ENCODE data around the gene LDB3. TPM values are rescaled to one million over a fixed set of nuclear protein-coding genes. Genes with fewer than 3 reads are reported as not detected.
A peak's percentile ranks its signal among the peaks of the same experiment; 100 is the strongest.

The LDB3 gene
- total and polyA plus RNA-seq, 3 donors from 2014 or later = 2.7 to 20.3 (median 3.6) TPM

DNA sequence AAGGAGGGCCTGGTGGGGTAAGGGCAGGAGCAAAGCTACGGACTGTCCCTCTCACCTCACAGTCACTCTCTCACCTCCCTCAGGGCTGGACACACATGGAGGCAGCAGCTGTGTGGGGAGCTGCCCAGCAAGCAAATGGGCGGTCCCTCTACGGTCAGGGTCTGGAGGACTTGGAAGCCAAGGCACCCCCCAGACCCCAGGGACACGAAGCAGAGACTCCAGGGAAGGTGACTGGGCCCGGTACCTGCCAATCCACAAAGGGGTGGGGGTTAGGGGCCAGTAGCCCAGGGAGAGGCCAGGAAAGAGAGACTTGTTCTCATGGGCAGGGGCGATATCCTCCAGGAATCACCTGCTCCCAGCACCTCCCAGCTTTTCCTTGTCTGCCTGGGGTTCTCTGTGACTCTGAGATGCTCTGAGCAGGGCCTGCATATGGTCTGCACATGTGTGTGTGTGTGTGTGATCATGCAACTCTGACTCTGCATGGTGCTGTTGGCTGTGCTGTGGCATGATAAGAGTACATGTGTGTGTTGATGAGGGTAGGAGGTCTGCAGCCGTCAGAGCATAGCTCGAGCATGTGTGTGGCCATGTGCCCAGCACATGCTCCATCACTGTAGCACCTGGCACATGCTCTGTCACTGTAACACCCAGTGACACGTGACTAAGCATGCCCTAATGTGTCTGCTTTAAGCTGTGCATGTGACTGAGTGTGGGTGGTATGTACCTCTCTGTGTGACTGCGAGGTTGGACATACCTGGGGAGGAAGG lies 4.6 kb upstream of the LDB3 start:
- no peak overlapping the region for H3K27ac ChIP-seq
- WGBS, 2 donors = 86 to 87% methylated on average over 9 to 10 of the region's 10 CpGs
- no peak overlapping the region for H3K4me3 ChIP-seq
- H3K27me3 ChIP-seq = no peaks in the 10 kb centered on the region
- H3K36me3 ChIP-seq (ENCODE audit: low read depth, missing control alignments) = no peaks in the 10 kb centered on the region
- no peak for TF ChIP-seq POLR2A (IDR thresholded peaks at IDR 0.05)
- TF ChIP-seq, protein P1, sequence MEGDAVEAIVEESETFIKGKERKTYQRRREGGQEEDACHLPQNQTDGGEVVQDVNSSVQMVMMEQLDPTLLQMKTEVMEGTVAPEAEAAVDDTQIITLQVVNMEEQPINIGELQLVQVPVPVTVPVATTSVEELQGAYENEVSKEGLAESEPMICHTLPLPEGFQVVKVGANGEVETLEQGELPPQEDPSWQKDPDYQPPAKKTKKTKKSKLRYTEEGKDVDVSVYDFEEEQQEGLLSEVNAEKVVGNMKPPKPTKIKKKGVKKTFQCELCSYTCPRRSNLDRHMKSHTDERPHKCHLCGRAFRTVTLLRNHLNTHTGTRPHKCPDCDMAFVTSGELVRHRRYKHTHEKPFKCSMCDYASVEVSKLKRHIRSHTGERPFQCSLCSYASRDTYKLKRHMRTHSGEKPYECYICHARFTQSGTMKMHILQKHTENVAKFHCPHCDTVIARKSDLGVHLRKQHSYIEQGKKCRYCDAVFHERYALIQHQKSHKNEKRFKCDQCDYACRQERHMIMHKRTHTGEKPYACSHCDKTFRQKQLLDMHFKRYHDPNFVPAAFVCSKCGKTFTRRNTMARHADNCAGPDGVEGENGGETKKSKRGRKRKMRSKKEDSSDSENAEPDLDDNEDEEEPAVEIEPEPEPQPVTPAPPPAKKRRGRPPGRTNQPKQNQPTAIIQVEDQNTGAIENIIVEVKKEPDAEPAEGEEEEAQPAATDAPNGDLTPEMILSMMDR (IDR thresholded peaks at IDR 0.05) = no peak
- peaks cover 35% of the 10 kb centered on the region for H3K4me1 ChIP-seq
- no peak for DNase-seq
- intact Hi-C loops (cut with DNase I; ENCODE audit: low total_unique reads) = no loop called here
- no peaks in the 10 kb centered on the region for H3K9me3 ChIP-seq

DNA sequence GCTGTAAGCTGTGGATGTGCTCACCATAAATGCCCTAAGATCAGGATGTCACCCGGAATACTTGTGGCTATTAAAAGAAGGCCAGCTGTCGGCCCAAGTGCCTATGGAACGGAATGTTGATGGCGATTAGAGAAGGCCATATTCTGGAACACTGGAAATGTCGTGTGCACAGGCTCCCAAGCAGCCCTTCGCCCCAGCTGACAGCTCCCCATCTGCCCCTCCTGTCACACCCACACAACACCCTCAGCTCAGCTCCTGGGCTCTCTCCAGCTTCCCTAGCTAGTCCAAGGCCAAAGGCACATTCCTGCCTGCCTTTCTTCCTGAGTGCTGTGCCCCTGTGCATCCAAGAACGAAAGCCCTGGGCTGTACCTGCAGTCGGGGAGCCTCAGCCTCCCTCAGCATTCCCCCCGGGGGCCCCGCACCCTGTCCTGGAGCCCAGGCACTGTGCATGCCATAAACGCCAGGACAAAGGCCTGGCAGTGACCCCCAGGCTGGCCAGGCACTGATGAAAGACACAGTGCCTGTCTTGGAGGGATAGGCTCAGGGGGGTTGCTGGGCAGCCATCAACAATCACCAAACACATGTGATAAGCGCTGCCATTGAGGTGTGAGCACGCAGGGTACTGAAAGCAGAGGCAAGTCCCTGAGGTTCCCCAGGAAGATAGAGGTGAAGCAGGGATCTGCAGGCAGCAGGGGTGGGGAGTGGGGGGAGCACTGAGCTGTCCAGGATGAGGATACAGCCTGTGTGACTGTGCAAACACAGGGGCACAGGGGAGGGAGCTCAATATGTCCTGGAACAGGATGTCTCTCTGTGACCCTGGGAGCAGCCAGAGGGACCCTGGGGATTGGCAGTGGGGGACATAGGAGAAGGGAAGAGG lies 3.7 kb upstream of the LDB3 start:
- Histone ChIP-seq H3K27ac (no peak overlapping the region), H3K36me3 (ENCODE audit: low read depth, missing control alignments) (no peaks in the 10 kb centered on the region), H3K27me3 (no peaks in the 10 kb centered on the region), H3K4me3 (no peak overlapping the region), H3K9me3 (no peaks in the 10 kb centered on the region), H3K4me1 (peaks cover 43% of the 10 kb centered on the region)
- DNase-seq = peak; percentile 44
- WGBS, 2 donors = 44 to 53% methylated on average over 8 to 13 of the region's 13 CpGs
- intact Hi-C loops (cut with DNase I; ENCODE audit: low total_unique reads) = no loop called here
- TF ChIP-seq, protein P1 (IDR thresholded peaks at IDR 0.05) = no peak

DNA sequence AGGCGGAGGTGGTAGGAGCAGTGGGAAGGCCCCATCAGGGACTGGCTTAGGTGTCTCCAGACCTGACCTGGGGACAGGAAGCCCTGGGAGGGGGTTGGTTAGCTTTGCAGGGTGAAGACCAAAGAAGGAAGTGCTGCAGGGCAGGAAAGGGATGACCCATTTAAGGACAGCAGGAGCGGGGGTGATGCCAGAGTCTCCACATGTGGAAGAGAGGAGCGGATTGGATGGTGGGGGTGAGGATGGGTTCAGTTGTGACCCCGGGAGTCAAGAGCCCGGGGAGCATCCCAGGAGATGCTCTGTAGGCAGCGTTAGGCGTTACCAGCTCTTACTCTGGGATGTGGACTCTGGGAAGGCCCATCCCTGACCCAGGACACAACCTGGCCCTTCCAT lies 3.1 kb upstream of the LDB3 start:
- 68 to 76% methylated on average over 7 of the region's 7 CpGs for WGBS, 2 donors
- intact Hi-C loops (cut with DNase I; ENCODE audit: low total_unique reads) = no loop called here
- no peak for DNase-seq
- Histone ChIP-seq H3K4me3 (no peak overlapping the region), H3K9me3 (no peaks in the 10 kb centered on the region), H3K36me3 (ENCODE audit: low read depth, missing control alignments) (no peaks in the 10 kb centered on the region), H3K27ac (no peak overlapping the region), H3K4me1 (peaks cover 49% of the 10 kb centered on the region), H3K27me3 (no peaks in the 10 kb centered on the region)
- TF ChIP-seq, protein P1 (IDR thresholded peaks at IDR 0.05) = no peak
- TF ChIP-seq POLR2A (IDR thresholded peaks at IDR 0.05) = no peak

DNA sequence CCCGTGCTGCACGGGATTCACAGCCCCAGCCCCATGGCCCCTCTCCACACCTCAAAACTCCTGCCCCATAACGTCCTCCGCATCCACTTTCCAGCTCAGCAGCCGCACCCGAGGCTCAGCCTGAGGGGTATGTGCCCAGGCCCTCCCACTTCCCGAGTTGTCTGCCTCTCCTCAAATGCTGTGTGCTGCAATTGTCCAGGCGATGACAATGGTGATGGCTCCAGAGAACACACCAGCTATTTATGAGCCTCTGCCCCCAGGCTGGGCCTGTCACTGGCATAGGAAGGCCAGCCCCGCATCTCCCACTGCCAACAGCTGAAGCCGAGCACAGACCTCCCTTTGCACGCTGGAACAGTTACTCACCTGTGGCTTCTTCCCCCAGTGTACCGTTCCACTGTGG lies 2.4 kb upstream of the LDB3 start:
- H3K4me1 ChIP-seq = peaks cover 52% of the 10 kb centered on the region
- no peak overlapping the region for H3K4me3 ChIP-seq
- H3K27me3 ChIP-seq = no peaks in the 10 kb centered on the region
- intact Hi-C loops (cut with DNase I; ENCODE audit: low total_unique reads) = no loop called here
- WGBS, 2 donors = 72 to 81% methylated on average over 9 to 12 of the region's 12 CpGs
- no peak for TF ChIP-seq POLR2A (IDR thresholded peaks at IDR 0.05)
- TF ChIP-seq, protein P1 (IDR thresholded peaks at IDR 0.05) = no peak
- no peak for DNase-seq
- no peaks in the 10 kb centered on the region for H3K36me3 ChIP-seq (ENCODE audit: low read depth, missing control alignments)
- H3K9me3 ChIP-seq = no peaks in the 10 kb centered on the region
- no peak overlapping the region for H3K27ac ChIP-seq
